Choroid plexus epithelial cell (primary cell): Measurements from ENCODE around the gene TMEM244.
A peak's percentile ranks its signal among the peaks of the same experiment; 100 is the strongest.

ENCODE experiments used
- DNase-seq: peaks from one replicate; pipeline ENCODE4 v3.0.0-alpha.2; 2010; ENCODE audit warnings: low read depth
- H3K4me3 ChIP-seq: 2 replicates; pipeline ENCODE4 v1.5.1; 2011; ENCODE audit warnings: low read depth, mild to moderate bottlenecking, control low read depth, low read length, moderate library complexity
- TF ChIP-seq, protein P1 (sequence below): conservative IDR thresholded peaks from 2 replicates; pipeline ENCODE4 v1.5.1; 2011; ENCODE audit warnings: low read depth, mild to moderate bottlenecking, control low read depth, inconsistent platforms, low read length, moderate library complexity

The TMEM244 gene

GRCh38 chr6:129793447-129793846, 67.7 kb downstream of the TMEM244 start:
- no peak for DNase-seq
- TF ChIP-seq, protein P1, sequence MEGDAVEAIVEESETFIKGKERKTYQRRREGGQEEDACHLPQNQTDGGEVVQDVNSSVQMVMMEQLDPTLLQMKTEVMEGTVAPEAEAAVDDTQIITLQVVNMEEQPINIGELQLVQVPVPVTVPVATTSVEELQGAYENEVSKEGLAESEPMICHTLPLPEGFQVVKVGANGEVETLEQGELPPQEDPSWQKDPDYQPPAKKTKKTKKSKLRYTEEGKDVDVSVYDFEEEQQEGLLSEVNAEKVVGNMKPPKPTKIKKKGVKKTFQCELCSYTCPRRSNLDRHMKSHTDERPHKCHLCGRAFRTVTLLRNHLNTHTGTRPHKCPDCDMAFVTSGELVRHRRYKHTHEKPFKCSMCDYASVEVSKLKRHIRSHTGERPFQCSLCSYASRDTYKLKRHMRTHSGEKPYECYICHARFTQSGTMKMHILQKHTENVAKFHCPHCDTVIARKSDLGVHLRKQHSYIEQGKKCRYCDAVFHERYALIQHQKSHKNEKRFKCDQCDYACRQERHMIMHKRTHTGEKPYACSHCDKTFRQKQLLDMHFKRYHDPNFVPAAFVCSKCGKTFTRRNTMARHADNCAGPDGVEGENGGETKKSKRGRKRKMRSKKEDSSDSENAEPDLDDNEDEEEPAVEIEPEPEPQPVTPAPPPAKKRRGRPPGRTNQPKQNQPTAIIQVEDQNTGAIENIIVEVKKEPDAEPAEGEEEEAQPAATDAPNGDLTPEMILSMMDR: no peak
- no peak overlapping the region for H3K4me3 ChIP-seq

- no peak for DNase-seq
- no peak overlapping the region for H3K4me3 ChIP-seq
- TF ChIP-seq, protein P1: no peak
Observed at GRCh38 chr6:129792049-129792448, 69.1 kb downstream of the TMEM244 start.

- DNase-seq: no peak
- no peak overlapping the region for H3K4me3 ChIP-seq
- TF ChIP-seq, protein P1: no peak
Observed at GRCh38 chr6:129790785-129791184, 70.3 kb downstream of the TMEM244 start.

- DNase-seq: no peak
- TF ChIP-seq, protein P1: no peak
- H3K4me3 ChIP-seq: no peak overlapping the region
Observed at GRCh38 chr6:129789974-129790373, 71.1 kb downstream of the TMEM244 start.

- H3K4me3 ChIP-seq: no peak overlapping the region
- TF ChIP-seq, protein P1: no peak
- DNase-seq: no peak
Observed at GRCh38 chr6:129787816-129788215, 73.3 kb downstream of the TMEM244 start.

GRCh38 chr6:129786548-129786947, 74.6 kb downstream of the TMEM244 start:
- peak; percentile 26 for DNase-seq
- TF ChIP-seq, protein P1: no peak
- no peak overlapping the region for H3K4me3 ChIP-seq

GRCh38 chr6:129785756-129786135, 75.4 kb downstream of the TMEM244 start:
- no peak overlapping the region for H3K4me3 ChIP-seq
- TF ChIP-seq, protein P1: no peak
- DNase-seq: no peak
